ENCODE data around the gene AOPEP.

Gene AOPEP

DNA sequence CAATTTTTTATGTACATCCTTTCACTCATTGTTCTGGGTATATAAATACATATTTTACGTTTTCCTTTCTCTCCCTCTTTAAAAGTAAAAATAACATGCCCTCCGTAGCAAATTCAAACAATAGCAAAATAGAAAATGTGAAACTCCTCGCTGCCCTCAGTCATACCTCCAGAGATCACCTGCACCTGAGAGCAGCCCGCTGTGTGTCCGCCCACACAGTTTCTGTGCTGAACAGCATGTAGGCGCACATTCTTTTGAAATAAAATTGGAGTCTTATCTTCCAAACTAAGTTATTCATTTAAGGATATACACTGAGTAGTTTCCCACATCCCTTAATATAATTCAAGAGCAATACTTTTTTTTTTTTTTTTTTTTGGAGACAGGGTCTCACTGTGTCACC is 255.7 kb downstream of the AOPEP start:
- no peaks in the 10 kb centered on the region for H3K36me3 ChIP-seq (ENCODE audit: control insufficient read depth in 4 of 4, insufficient read depth in 4 of 4, low read length in 3 of 4)
- H3K9me3 ChIP-seq (ENCODE audit: control extremely low read depth in 1 of 5, control insufficient read depth in 4 of 5, insufficient read depth in 2 of 5, low read depth in 1 of 5, low read length in 4 of 5): no peaks in the 10 kb centered on the region
- peaks cover 0 to 15% (median 1%) of the 10 kb centered on the region in 4 experiments for H3K4me1 ChIP-seq (ENCODE audit: control extremely low read depth in 1 of 4, control insufficient read depth in 4 of 4, insufficient read depth in 4 of 4, low read length in 3 of 4)
- H3K27me3 ChIP-seq (replicated peaks in 2 of 5; ENCODE audit: control insufficient read depth in 4 of 5, insufficient read depth in 5 of 5, low read length in 4 of 5): no peaks in the 10 kb centered on the region
- DNase-seq: no peak
- WGBS (ENCODE audit: insufficient coverage): 96% methylated on average over 4 of the region's 6 CpGs
- no peak overlapping the region for H3K27ac ChIP-seq (ENCODE audit: insufficient read depth in 1 of 2, low read depth in 1 of 2, low read length in 2 of 2, poor library complexity in 1 of 2, severe bottlenecking in 2 of 2)
- CTCF ChIA-PET: no interaction called here
- H3K4me3 ChIP-seq (ENCODE audit: control insufficient read depth in 1 of 7, extremely low read depth in 1 of 7, insufficient read depth in 4 of 7, low read depth in 2 of 7, low read length in 6 of 7): no peak overlapping the region
- POLR2A ChIA-PET: interaction anchor here (0.6 kb wide), 1 partner anchor 1588 kb away, joined by 4 read pairs; no protein-coding TSS in a partner anchor

DNA sequence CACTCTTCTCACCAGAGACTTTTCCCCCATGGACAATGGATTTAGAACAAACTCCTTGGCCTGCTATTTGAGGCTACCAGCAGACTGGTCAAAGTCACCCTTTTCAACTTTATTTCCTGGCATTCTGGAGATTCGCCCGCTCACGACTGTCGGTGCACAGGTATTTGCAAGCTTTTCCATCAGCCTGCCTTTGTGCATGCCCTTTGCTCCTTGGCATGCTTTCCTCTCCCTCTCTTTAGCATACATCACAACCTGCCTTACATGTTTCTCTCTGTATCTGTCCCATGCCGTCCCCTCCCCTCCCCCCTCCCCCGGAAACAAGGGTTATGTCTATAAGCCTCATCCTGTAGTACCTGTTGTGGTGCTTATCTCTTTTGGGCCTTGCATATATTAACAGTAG is 257.1 kb downstream of the AOPEP start:
- peaks cover 0 to 15% (median 1%) of the 10 kb centered on the region in 4 experiments for H3K4me1 ChIP-seq (ENCODE audit: control extremely low read depth in 1 of 4, control insufficient read depth in 4 of 4, insufficient read depth in 4 of 4, low read length in 3 of 4)
- H3K36me3 ChIP-seq (ENCODE audit: control insufficient read depth in 4 of 4, insufficient read depth in 4 of 4, low read length in 3 of 4): no peaks in the 10 kb centered on the region
- no peaks in the 10 kb centered on the region for H3K27me3 ChIP-seq (replicated peaks in 2 of 5; ENCODE audit: control insufficient read depth in 4 of 5, insufficient read depth in 5 of 5, low read length in 4 of 5)
- ChIA-PET CTCF (interaction anchor here (0.6 to 1.0 kb wide), 2 partner anchors 11 to 142 kb away, joined by 3 read pairs; no protein-coding TSS in a partner anchor), POLR2A (no interaction called here)
- H3K4me3 ChIP-seq (ENCODE audit: control insufficient read depth in 1 of 7, extremely low read depth in 1 of 7, insufficient read depth in 4 of 7, low read depth in 2 of 7, low read length in 6 of 7): no peak overlapping the region
- H3K9me3 ChIP-seq (ENCODE audit: control extremely low read depth in 1 of 5, control insufficient read depth in 4 of 5, insufficient read depth in 2 of 5, low read depth in 1 of 5, low read length in 4 of 5): no peaks in the 10 kb centered on the region
- no peak overlapping the region for H3K27ac ChIP-seq (ENCODE audit: insufficient read depth in 1 of 2, low read depth in 1 of 2, low read length in 2 of 2, poor library complexity in 1 of 2, severe bottlenecking in 2 of 2)
- WGBS (ENCODE audit: insufficient coverage): 92% methylated on average over 4 of the region's 6 CpGs
- no peak for DNase-seq

GRCh38 chr9:94984891-94985476 is 258.5 kb downstream of the AOPEP start:
- POLR2A ChIA-PET: no interaction called here

GRCh38 chr9:94985649-94986048 is 259.1 kb downstream of the AOPEP start:
- DNase-seq: peak; percentile 40 to 89 (median 84)
- Histone ChIP-seq H3K27me3 (replicated peaks in 2 of 5; ENCODE audit: control insufficient read depth in 4 of 5, insufficient read depth in 5 of 5, low read length in 4 of 5) (no peaks in the 10 kb centered on the region), H3K27ac (ENCODE audit: insufficient read depth in 1 of 2, low read depth in 1 of 2, low read length in 2 of 2, poor library complexity in 1 of 2, severe bottlenecking in 2 of 2) (no peak overlapping the region), H3K4me1 (ENCODE audit: control extremely low read depth in 1 of 4, control insufficient read depth in 4 of 4, insufficient read depth in 4 of 4, low read length in 3 of 4) (peaks cover 0 to 15% (median 1%) of the 10 kb centered on the region in 4 experiments), H3K9me3 (ENCODE audit: control extremely low read depth in 1 of 5, control insufficient read depth in 4 of 5, insufficient read depth in 2 of 5, low read depth in 1 of 5, low read length in 4 of 5) (peaks cover 0 to 3% (median 0%) of the 10 kb centered on the region in 5 experiments), H3K4me3 (ENCODE audit: control insufficient read depth in 1 of 7, extremely low read depth in 1 of 7, insufficient read depth in 4 of 7, low read depth in 2 of 7, low read length in 6 of 7) (no peak overlapping the region), H3K36me3 (ENCODE audit: control insufficient read depth in 4 of 4, insufficient read depth in 4 of 4, low read length in 3 of 4) (peaks cover 0 to 3% (median 0%) of the 10 kb centered on the region in 4 experiments)
- ChIA-PET POLR2A (no interaction called here), CTCF (interaction anchor here (1.3 kb wide), 1 partner anchor 10 kb away, joined by 3 read pairs; no protein-coding TSS in a partner anchor)
- 50% methylated on average over 1 of the region's 3 CpGs for WGBS (ENCODE audit: insufficient coverage)

More at GRCh38 chr9:94984891-94985476, 258.5 kb downstream of the AOPEP start:
- no peak overlapping the region for H3K27ac ChIP-seq (ENCODE audit: insufficient read depth in 1 of 2, low read depth in 1 of 2, low read length in 2 of 2, poor library complexity in 1 of 2, severe bottlenecking in 2 of 2)
- peaks cover 0 to 3% (median 0%) of the 10 kb centered on the region in 5 experiments for H3K9me3 ChIP-seq (ENCODE audit: control extremely low read depth in 1 of 5, control insufficient read depth in 4 of 5, insufficient read depth in 2 of 5, low read depth in 1 of 5, low read length in 4 of 5)
- peaks cover 0 to 1% (median 0%) of the 10 kb centered on the region in 4 experiments for H3K36me3 ChIP-seq (ENCODE audit: control insufficient read depth in 4 of 4, insufficient read depth in 4 of 4, low read length in 3 of 4)
- DNase-seq: no peak
- peaks cover 0 to 15% (median 1%) of the 10 kb centered on the region in 4 experiments for H3K4me1 ChIP-seq (ENCODE audit: control extremely low read depth in 1 of 4, control insufficient read depth in 4 of 4, insufficient read depth in 4 of 4, low read length in 3 of 4)
- no peak overlapping the region for H3K4me3 ChIP-seq (ENCODE audit: control insufficient read depth in 1 of 7, extremely low read depth in 1 of 7, insufficient read depth in 4 of 7, low read depth in 2 of 7, low read length in 6 of 7)
- H3K27me3 ChIP-seq (replicated peaks in 2 of 5; ENCODE audit: control insufficient read depth in 4 of 5, insufficient read depth in 5 of 5, low read length in 4 of 5): no peaks in the 10 kb centered on the region
- 100% methylated on average over 4 of the region's 9 CpGs for WGBS (ENCODE audit: insufficient coverage)
- CTCF ChIA-PET: interaction anchor here (1.3 kb wide), 1 partner anchor 10 kb away, joined by 3 read pairs; no protein-coding TSS in a partner anchor

- Histone ChIP-seq H3K4me1 (ENCODE audit: control extremely low read depth in 1 of 4, control insufficient read depth in 4 of 4, insufficient read depth in 4 of 4, low read length in 3 of 4) (peaks cover 0 to 15% (median 1%) of the 10 kb centered on the region in 4 experiments), H3K36me3 (ENCODE audit: control insufficient read depth in 4 of 4, insufficient read depth in 4 of 4, low read length in 3 of 4) (peaks cover 0 to 3% (median 0%) of the 10 kb centered on the region in 4 experiments), H3K27ac (ENCODE audit: insufficient read depth in 1 of 2, low read depth in 1 of 2, low read length in 2 of 2, poor library complexity in 1 of 2, severe bottlenecking in 2 of 2) (no peak overlapping the region), H3K27me3 (replicated peaks in 2 of 5; ENCODE audit: control insufficient read depth in 4 of 5, insufficient read depth in 5 of 5, low read length in 4 of 5) (no peaks in the 10 kb centered on the region), H3K9me3 (ENCODE audit: control extremely low read depth in 1 of 5, control insufficient read depth in 4 of 5, insufficient read depth in 2 of 5, low read depth in 1 of 5, low read length in 4 of 5) (peaks cover 0 to 3% (median 0%) of the 10 kb centered on the region in 5 experiments), H3K4me3 (ENCODE audit: control insufficient read depth in 1 of 7, extremely low read depth in 1 of 7, insufficient read depth in 4 of 7, low read depth in 2 of 7, low read length in 6 of 7) (no peak overlapping the region)
- ChIA-PET POLR2A (no interaction called here), CTCF (interaction anchor here (0.8 to 1.8 kb wide), 3 partner anchors 14 to 143 kb away, joined by 3 to 5 read pairs (median 5); no protein-coding TSS in a partner anchor)
- DNase-seq: no peak
- WGBS (ENCODE audit: insufficient coverage): 88% methylated on average over 1 of the region's 1 CpG
Observed at GRCh38 chr9:94987731-94988130, 261.2 kb downstream of the AOPEP start.

GRCh38 chr9:94990897-94991561 is 264.5 kb downstream of the AOPEP start:
- Histone ChIP-seq H3K4me3 (ENCODE audit: control insufficient read depth in 1 of 7, extremely low read depth in 1 of 7, insufficient read depth in 4 of 7, low read depth in 2 of 7, low read length in 6 of 7) (no peak overlapping the region), H3K27ac (ENCODE audit: insufficient read depth in 1 of 2, low read depth in 1 of 2, low read length in 2 of 2, poor library complexity in 1 of 2, severe bottlenecking in 2 of 2) (no peak overlapping the region), H3K27me3 (replicated peaks in 2 of 5; ENCODE audit: control insufficient read depth in 4 of 5, insufficient read depth in 5 of 5, low read length in 4 of 5) (no peaks in the 10 kb centered on the region), H3K4me1 (ENCODE audit: control extremely low read depth in 1 of 4, control insufficient read depth in 4 of 4, insufficient read depth in 4 of 4, low read length in 3 of 4) (peaks cover 0 to 1% (median under 1%) of the 10 kb centered on the region in 4 experiments), H3K9me3 (ENCODE audit: control extremely low read depth in 1 of 5, control insufficient read depth in 4 of 5, insufficient read depth in 2 of 5, low read depth in 1 of 5, low read length in 4 of 5) (peaks cover 0 to 3% (median 0%) of the 10 kb centered on the region in 5 experiments), H3K36me3 (ENCODE audit: control insufficient read depth in 4 of 4, insufficient read depth in 4 of 4, low read length in 3 of 4) (peaks cover 0 to 3% (median 0%) of the 10 kb centered on the region in 4 experiments)
- DNase-seq: no peak
- POLR2A ChIA-PET: no interaction called here
- CTCF ChIA-PET: interaction anchor here (0.7 kb wide), 1 partner anchor 140 kb away, joined by 4 read pairs; no protein-coding TSS in a partner anchor
- WGBS (ENCODE audit: insufficient coverage): 100% methylated on average over 8 of the region's 8 CpGs
